ENCODE data around the gene GABARAP. TPM values are rescaled to one million over a fixed set of nuclear protein-coding genes. Genes with fewer than 3 reads are reported as not detected.
"Not testable (repeated sequence)": the region's sequence is repeated elsewhere in the genome, so short reads cannot be mapped to it uniquely, and the experiment has no call there.

GABARAP gene
- total RNA-seq, 1 donor from 2014 or later = 565 TPM

DNA sequence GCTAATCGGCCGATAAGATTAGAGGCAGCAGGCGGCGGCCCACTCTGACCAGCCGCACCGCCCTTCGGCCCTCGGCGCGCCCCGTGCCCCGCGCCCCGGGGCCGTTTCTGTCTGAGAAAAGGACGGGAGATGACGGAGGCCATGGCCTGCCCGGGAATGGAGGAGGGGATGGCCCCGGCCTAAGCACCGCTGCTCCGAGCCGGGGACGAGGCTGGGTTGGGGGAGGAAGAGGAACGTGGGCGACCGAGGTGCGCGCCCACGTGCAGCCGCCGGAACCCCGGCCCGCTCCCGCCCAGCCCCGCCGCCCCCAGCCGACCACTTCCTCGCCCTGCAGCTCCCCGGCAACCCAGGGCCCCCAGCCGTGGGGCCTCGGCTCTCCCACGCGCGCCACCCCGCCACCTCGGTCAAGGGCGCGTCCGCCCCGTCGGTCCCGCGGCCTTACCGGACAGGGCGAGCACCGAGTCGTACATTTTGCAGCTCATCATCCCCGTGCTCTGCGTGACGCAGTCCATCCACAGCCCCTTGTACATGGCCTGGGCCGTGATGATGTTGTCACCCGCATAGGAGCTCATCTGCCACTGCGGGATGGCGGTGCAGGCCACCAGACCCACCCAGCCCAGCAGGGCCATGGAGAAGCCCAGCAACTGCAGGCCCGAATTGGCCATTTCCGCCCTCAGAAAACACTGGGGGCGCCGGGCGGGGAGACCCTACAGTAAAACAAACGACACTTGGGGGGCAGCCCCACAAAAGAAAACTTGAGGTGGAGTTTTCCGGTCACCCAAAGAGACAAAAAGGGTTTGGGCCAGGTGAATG, 19.3 kb upstream of the GABARAP start:
- DNase-seq (ENCODE audit: extremely low read depth, low read depth, low spot score) = no peak

- DNase-seq (ENCODE audit: extremely low read depth, low read depth, low spot score) = no peak
These were observed 18.6 kb upstream of the GABARAP start for GRCh38 chr17:7260651-7261378.

DNA sequence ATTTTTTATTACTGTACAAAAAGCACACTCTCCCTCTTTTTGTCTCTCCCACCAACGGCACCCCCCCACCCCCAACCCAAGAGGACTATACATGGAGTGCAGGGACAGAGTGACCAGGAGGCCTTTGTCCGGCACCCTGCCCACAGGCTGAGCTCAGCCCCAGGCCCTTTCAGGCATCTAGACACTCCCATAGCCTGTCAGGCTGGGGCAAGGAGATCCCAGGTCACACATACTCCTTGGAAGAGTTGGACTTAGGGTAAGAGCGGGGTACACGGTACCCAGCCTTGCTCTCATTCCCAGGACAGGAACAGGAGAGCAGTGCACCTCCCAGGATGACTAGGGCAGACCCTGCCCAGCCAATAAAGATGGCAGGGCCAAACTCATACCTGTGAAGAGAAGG, 17.9 kb upstream of the GABARAP start:
- no peak for DNase-seq (ENCODE audit: extremely low read depth, low read depth, low spot score)

GRCh38 chr17:7259555-7259889, 17.3 kb upstream of the GABARAP start:
- no peak for DNase-seq (ENCODE audit: extremely low read depth, low read depth, low spot score)

- no peak for DNase-seq (ENCODE audit: extremely low read depth, low read depth, low spot score)
These were observed 16.7 kb upstream of the GABARAP start for GRCh38 chr17:7258731-7259554.

- no peak for DNase-seq (ENCODE audit: extremely low read depth, low read depth, low spot score)
These were observed 14.7 kb upstream of the GABARAP start for GRCh38 chr17:7256766-7257456.

- DNase-seq (ENCODE audit: extremely low read depth, low read depth, low spot score) = no peak
These were observed 12.3 kb upstream of the GABARAP start for GRCh38 chr17:7254511-7254910.

- DNase-seq (ENCODE audit: extremely low read depth, low read depth, low spot score) = no peak
These were observed 10.8 kb upstream of the GABARAP start for GRCh38 chr17:7253082-7253481.

DNA sequence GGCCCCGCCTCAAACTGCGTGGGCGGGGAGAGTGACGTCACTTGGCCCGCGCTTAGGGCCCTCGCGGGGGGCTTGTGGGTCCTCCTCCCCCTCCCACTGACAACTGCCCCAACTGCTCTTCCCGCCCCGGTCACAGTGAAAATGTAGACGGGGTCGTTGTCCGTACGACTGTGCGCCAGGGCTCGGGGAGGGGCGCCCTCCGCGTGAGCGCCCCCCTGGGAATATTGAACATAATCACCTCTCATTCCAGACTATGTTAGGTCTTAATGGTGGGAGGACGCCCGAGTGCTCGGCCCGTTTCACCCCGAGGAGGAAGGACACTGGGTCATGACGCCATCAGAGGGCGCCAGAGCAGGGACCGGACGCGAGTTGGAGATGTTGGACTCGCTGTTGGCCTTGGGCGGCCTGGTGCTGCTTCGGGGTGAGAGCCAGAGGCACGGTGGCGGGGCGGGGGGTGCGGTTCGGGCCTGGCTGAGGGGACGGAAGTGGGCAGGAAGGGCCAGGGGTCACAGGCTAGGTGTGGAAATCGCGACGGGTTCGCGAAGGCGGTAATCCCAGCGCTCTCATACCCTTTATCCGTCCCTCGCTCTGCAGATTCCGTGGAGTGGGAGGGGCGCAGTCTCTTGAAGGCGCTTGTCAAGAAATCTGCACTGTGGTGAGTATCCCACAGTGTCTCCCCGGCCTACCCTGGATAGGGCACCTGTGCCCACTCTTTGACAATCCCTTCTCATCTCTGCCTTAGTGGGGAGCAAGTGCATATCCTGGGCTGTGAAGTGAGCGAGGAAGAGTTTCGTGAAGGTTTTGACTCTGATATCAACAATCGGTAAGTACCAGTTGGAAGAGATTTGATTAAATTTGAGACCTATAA, 10.2 kb upstream of the GABARAP start, which contains the start of gene ELP5:
Gene ELP5 (plus strand): TSS at position 40 of the 868 bp plus-strand sequence. CDS start 336 bp downstream, at position 376.
- DNase-seq (ENCODE audit: extremely low read depth, low read depth, low spot score) = peak; percentile 73

- DNase-seq (ENCODE audit: extremely low read depth, low read depth, low spot score) = peak; percentile 98
These were observed 9.5 kb upstream of the GABARAP start, which contains the start of gene CTDNEP1 for GRCh38 chr17:7251661-7252175. CTDNEP1 (minus strand) TSS chr17:7251734; CDS start chr17:7251296, 438 bp downstream.

DNA sequence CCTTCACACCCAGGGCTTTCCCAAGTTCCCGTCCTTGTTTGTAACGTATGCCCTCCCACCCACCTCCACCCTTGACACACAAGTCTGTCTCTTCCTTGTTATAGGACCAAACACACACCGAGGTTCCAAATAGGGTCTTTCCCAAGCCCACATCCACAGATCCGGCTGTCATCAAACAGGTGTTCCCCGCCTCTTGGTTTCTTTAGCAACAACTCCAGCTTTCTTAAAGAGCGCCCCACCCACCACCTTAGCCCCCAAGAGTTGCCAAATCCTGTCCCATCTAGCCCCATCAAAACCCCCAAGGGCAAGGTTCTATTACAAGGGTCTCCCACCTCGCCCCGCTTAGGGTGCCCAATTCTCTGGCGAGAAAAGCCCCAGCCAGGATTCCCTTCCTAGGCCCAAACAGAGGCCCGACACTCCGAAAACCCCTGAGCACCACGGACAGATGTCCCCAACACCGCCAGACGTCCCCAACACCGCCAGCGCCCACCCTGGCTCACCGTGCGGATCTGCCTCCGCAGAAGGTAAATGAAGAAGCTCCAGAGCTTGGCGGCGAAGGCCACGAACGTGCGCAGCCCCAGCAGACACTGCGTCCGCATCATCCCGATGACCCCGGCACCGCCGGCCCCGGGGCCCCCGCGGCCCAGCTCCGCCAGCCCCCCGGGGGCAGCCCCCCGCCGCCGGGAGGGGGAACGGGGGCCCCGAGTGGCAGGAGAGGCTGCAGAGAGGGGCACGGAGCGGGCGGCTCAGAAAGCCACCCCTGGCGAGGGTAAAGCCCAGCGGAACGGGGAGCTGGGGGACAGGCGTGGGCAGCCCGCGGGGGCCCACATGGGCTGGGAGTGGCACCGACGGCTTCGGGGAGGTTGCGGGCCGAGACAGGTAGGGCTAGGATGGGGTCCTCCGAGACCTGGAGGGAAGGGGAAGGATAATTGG, 8.7 kb upstream of the GABARAP start:
- DNase-seq (ENCODE audit: extremely low read depth, low read depth, low spot score) = no peak

DNA sequence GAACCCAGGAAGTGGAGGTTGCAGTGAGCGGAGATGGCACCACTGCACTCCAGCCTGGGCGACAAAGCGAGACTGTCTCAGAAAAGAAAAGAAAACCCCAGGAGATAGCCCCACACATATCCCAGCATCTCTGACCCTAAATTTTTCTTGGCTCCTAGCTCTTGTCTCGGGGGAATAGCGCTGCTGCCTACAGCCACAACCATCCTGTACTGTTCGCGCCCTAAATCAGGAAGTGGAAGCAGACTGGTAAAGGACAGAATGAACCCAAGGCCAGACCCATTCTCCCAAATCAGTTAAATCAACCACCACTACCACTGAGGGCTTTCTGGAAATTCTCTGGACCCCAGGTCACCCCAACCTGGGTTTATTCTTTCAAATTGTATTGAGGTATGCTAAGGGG, 7.6 kb upstream of the GABARAP start:
- no peak for DNase-seq (ENCODE audit: extremely low read depth, low read depth, low spot score)

- DNase-seq (ENCODE audit: extremely low read depth, low read depth, low spot score) = no peak
These were observed 7.0 kb upstream of the GABARAP start for GRCh38 chr17:7249214-7249613.

- no peak for DNase-seq (ENCODE audit: extremely low read depth, low read depth, low spot score)
These were observed 6.5 kb upstream of the GABARAP start for GRCh38 chr17:7248796-7249195.

DNA sequence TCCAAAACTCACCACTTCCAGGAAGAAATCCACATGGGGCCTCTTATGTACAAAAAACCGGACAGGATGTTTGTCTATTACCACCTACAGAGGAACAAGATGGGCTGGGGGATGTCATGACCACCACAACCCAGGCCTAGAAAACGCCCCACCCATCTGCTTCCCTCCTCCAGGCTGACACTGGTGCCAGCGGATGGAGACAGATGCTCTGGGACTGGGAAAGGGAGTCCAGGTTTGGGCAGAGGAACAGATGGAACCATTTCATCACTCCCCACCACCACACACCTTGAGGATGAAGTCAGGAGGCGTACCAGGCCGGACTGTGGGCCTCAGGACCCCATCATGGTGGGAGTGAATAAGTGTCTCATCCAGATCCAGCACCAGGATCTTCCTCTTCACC, 4.5 kb upstream of the GABARAP start:
- DNase-seq (ENCODE audit: extremely low read depth, low read depth, low spot score) = no peak

- not testable (repeated sequence) for DNase-seq (ENCODE audit: extremely low read depth, low read depth, low spot score)
These were observed 1.6 kb upstream of the GABARAP start for GRCh38 chr17:7243838-7244237.

- DNase-seq (ENCODE audit: extremely low read depth, low read depth, low spot score) = no peak
These were observed 1.1 kb upstream of the GABARAP start for GRCh38 chr17:7243453-7243729.

- peak; percentile 96 for DNase-seq (ENCODE audit: extremely low read depth, low read depth, low spot score)
These were observed 636 bp upstream of the GABARAP start for GRCh38 chr17:7242717-7243452.

All from glomerular endothelial cell (primary cell).